ENCODE results near the gene SZT2.

Gene SZT2

DNA sequence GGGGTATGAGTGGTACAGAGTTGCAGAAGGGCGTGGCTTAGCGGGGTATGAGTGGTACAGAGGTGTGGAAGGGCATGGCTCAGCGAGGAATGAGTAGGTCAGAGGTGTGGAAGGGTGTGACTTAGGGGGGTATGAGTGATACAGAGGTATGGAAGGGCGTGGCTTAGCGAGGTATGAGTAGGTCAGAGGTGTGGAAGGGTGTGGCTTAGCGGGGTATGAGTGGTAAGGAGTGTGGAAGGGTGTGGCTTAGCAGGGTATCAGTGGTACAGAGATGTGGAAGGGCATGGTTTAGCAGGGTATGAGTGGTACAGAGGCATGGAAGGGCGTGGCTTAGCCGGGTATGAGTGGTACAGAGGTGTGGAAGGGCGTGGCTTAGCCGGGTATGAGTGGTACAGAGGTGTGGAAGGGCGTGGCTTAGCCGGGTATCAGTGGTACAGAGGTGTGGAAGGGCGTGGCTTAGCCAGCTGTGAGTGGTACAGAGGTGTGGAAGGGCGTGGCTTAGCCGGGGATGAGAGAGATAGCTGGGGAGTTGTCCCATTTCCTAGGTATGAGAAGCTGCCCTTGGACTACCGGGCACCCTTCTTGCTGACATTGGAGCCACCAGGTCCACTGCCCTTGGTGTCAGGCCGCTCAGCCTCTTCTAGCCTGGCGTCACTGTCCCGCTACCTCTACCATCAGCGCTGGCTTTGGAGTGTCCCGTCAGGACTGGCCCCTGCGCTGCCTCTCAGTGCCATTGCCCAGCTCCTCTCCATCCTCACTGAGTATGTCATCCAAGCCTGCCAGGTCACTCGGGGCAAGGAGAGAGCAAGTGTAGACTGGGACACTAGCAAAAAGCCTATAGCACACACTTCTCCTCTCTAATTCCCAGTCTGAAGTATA, 34.2 kb downstream of the SZT2 start:
- no peak for DNase-seq (ENCODE audit: low read depth in 2 of 2)

DNA sequence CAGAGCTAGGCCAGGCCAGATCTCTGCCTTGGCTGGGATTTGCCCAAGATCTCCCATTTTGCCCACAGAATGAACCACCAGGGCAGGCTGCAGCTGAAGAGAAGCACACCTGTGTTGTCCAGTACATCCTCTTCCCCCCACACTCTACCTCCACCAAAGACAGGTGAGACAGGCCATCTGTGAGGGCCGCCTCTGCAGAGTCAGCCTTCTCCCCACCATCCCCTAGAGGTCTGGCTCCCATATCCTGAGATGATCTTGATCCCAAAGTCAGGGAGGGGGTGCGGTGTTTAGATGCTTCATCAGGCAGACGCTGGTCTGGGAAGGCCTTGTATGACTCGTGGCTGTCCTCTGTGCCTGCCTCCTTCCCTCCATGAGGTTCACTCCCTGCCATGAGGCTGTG, 35.3 kb downstream of the SZT2 start:
- no peak for DNase-seq (ENCODE audit: low read depth in 2 of 2)

DNA sequence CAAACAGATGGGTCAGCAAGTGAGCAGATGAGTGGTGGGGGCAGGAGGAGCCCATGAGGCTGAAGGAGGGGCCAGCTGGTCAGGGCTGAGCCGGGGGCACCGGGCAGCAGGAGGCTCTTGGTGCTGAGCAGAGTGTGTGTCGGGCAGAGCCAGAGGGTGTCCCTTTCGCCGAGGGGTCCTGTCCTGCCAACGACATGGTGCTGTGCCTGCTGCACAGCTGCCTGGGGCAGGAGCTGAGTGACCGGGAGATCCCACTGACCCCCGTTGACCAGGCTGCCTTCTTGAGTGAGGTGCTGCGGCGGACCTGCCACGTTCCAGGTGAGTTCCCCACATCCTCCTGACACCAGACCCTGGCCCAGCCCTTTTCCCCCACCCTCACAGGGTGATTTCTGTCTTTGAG, 36.5 kb downstream of the SZT2 start:
- DNase-seq (ENCODE audit: low read depth in 2 of 2), result no peak

DNA sequence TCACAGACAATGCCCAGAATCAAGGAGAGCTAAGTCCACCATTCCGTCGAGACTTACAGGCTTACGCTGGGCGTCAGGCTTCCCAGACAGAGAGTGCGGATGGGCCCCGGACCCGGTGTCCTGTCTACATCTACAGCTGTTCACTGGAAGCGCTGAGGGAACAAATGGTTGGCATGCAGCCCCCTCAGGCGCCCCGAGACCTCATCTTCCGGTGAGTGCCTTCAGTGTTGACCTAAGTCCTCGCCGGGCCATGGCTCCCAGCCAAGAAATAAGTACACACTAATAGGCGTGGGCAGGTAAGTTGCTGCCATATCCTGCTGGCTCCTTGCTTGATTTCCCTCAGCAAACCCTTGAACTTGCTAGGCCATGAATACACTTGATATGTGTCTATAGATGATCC, 37.8 kb downstream of the SZT2 start:
- DNase-seq (ENCODE audit: low read depth in 2 of 2), result no peak

DNA sequence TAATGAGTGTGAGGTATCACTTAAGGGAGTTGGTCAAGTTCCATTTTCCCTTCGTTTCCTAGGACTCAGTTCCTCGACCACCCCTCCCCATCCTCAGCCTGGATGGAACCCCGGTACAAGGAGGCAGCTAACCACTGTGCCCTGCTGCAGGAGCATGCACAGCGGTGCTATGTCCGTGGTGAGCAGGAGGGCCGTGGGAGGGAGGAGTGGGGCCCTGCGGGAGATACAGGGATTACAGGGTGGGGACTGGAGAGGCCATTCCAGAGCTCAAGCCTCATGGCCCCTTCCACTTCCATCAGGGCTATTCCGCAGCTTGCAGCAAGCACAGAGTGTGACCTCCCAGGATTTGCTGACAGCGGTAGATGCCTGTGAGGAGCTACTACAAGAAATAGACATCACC, 38.2 kb downstream of the SZT2 start:
- no peak for DNase-seq (ENCODE audit: low read depth in 2 of 2)

DNA sequence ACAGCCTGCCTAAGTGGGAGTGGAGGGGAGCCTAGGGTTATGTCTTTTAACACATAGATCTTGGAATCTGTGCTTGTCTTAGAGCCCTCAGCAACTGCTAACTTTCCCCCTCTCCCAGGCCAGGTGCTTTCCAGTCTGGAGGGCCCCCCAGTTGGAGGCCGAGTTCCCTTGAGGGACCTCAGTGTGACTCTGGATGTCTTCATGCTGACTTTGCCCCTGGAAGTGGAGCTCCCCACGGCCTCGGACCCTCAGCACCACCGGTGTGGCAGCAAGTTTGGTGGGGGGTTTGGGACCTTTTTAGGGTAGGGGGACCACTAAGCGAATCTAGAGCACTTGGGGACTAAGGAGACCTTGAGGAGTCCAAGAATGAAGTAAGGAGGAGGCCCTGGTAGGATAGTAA, 41.1 kb downstream of the SZT2 start:
- DNase-seq (ENCODE audit: low read depth in 2 of 2), result no peak

DNA sequence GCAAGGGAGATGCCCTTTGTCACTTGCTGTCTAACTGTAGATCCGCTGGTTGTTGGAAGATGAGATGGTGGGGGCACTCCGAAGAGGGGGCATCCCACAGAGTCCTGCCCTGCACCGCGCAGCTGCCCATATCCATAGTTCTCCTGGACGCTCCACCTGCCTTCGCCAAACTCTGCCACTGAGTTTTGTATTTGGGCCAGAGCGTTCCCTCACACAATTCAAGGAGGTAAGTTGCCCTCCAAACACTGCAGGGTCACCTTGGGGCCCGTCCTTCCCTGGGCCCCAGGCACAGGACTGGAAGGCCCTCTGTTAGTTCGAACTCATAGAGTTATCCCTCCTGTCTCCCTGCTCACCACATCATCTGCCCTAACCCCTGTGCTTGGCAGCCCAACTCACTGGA, 42.0 kb downstream of the SZT2 start:
- DNase-seq (ENCODE audit: low read depth in 2 of 2), result no peak

DNA sequence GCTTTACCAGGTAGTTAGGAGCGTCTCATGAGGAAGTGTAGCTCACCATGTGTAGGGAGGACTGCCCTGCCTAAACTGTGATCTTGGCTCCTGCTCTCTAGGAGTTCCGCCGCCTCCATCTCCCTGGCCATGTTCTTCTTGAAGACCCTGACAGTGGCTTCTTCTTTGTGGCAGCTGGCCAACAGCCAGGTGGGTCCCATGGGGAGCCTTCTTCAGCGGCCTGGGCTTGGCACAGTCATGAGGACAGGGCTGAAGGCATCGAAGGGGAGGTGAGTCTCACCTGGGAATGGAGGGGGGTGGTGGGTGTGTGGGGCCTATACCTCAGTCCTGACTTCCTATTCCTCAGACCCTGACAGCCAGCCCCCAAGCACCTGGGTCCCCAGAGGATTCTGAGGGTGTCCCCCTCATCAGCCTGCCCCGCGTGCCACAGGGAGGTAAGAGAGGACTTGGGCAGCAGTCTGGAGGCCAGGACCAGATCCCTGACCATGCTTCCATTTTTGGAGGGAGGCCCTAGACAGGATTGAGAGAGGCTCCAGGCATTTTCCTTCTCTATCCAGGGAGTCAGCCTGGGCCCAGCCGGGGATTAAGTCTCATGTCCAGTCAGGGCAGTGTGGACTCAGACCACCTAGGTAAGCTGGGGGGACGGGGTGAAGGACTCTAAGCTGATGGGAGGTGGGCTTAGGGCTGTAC, 42.6 kb downstream of the SZT2 start:
- no peak for DNase-seq (ENCODE audit: low read depth in 2 of 2)

DNA sequence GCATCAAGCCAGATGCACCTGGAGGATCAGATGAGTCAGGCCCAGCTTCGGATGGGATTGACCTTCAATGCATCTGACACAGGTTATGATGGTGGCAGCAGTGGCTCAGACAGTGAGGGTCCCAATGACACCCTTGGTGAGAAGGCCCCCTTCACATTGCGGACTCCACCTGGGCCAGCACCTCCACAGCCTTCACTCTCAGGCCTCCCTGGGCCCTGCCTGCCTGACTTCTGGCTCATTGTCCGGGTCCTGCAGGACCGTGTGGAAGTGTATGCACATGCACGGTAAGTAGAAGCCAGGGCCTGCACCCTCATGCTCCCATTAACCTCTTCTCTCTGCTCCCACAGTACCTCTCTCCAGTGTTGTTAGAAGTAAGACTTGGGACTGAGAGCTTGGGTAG, 43.2 kb downstream of the SZT2 start:
- DNase-seq (ENCODE audit: low read depth in 2 of 2), result no peak

DNA sequence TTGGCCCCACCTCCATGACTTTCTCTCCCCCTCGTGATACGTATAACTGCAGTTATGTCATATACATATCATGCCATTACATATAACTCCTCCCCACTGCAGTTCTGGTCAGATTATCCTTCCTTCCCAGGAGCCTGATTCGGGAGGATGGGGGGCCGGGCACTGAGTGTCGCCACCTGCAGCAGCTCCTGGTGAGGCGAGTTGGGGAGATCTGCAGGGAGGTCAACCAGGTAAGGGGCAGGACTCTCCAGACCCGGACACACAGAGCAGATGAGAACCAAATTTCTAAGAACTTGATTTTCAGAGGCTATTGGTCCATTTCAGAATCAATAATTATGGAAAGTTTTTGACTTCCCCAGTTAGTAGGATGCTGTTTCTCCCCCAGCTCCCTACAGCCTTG, 44.6 kb downstream of the SZT2 start:
- DNase-seq (ENCODE audit: low read depth in 2 of 2), result no peak

DNA sequence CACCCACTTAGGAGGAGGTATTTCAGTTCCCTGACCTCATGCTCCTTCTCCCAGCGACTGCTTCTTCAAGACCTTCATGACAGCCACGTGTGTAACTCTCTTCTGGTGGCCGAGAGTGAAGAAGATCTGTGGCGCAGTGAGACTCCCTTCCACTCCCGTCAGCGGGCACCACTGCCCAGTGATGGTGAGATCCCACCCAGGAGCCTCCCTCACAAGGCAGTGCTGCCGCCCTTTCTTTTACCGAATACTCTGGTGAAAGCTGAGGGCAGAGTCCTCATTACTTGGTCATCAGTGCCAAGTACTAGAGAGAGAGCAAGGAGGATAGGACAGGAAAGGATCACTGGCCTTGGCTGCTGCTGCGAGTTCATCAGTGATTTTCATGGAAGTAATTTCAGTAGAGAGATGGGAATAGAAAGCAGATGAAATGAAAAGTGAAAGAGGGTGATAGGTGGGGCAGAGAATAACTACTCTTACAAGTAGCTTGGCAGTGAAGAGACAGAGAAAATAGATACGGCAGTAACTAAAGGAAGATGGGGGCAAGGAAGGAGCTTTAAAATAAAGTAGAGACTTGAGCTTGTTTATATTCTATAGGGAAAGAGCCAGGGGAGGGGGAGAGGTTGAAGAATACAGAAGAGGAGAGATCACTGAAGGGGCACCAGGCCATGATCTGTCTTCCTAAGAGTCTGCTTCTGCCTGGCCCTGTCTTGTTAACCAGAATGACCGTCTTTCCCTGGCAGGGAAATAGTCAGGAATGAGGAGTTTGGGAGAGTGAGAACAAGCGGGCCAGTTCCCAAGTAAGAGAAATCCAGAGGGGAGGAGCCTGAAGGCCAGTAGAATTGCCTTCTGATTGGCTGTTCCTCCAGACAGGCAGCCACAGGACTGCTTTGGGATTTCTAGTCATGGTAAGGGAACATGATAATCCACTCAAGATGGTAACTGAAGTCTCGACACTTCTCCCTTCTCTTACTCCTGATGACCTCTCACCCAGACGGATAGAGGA, 45.7 kb downstream of the SZT2 start:
- no peak for DNase-seq (ENCODE audit: low read depth in 2 of 2)

DNA sequence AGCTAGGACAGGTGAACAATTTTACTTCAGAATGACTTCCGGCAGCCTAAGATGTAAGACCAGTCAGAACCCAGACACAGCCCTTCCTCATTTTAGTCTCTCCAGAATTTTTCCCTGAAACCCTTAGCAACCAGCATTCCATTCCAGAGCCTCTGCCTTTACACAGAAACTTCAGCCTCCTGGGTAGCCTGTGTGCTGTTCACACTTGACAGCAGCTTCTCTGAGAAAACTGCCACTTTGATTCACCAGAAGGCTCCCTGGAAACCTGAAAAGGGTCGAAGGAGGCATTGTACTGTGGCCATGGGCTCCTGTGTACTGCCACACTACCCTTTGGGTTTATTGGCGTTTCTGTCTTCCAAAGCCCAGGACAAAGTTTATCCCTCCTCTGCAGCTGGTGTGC, 46.7 kb downstream of the SZT2 start:
- DNase-seq (ENCODE audit: low read depth in 2 of 2), result no peak

DNA sequence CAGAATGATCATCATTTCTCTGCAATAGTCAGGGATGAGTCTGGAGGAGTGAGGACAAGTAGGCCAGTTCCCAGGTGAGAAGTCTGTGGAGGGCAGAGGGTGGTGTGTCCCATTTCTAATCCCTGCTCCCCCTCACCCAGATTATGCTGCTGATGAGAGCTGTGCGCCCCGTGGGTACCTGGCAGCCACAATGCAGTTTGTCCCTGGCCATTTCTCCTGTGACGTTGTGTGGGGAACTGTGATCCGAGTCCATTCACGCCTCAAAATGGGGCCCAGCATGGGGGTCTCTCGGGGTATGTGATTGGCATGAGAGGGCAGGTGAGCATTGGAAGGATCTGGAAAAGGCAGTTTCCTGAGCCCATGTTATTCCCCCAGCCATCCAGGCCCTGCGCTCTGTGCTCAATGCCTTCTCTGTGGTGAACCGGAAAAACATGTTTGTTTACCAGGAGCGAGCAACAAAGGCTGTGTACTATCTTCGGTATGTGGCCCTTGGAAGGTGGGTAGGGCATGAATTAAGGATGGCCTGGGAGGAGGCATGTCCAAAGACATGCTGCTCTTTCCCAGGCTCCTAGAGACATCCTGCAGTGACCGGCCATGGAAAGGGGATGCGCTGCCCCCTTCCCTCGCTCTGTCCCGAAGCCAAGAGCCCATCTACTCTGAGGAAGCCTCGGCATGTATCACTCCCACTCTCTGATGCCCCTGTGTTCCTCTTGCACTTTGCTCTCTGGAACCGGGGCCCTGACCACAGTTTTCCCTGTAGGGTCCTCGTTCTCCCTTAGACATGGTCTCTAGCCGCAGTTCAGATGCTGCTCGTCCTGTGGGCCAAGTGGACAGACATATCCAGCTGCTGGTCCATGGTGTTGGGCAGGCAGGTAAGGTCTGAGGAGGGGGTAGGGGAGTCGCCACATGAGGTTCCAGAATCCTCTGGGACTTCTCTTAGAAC, 47.6 kb downstream of the SZT2 start:
- DNase-seq (ENCODE audit: low read depth in 2 of 2), result no peak

DNA sequence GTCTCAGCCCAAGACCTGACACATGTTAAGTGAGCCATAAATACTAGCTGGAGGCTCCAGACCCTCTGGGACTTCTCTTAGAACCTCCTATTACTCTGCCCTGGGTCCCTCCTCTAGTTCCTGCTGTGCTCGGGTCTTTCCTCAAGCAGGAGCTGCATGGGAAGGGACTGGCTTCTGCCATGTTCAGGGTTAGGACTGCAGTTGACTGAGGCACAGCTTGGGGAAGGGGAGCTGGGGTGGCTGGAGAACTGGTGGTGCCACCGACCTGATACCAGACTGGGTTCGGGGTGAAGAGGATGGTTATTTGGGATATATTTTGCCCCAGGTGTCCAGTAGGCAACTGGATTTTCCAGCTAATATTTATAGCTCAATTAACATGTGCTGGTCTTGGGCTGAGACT, 48.3 kb downstream of the SZT2 start:
- DNase-seq (ENCODE audit: low read depth in 2 of 2), result no peak

DNA sequence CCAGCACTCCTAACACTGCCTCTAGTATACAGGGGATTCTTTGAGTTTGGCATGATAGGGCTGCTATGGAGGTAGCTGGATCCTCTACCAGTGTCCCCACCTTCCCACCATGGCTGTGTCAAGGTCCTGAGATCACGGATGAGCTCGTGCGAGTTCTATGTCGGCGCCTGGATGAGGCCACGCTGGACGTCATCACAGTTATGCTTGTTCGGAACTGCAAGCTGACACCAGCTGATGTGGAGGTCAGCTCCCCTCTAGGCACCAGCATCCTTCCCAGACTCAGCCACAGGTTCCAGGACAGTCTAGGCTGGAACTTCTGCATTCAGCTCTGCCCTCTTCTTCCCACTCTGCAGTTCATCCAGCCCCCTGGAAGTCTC, 48.9 kb downstream of the SZT2 start:
- DNase-seq (ENCODE audit: low read depth in 2 of 2), result no peak

DNA sequence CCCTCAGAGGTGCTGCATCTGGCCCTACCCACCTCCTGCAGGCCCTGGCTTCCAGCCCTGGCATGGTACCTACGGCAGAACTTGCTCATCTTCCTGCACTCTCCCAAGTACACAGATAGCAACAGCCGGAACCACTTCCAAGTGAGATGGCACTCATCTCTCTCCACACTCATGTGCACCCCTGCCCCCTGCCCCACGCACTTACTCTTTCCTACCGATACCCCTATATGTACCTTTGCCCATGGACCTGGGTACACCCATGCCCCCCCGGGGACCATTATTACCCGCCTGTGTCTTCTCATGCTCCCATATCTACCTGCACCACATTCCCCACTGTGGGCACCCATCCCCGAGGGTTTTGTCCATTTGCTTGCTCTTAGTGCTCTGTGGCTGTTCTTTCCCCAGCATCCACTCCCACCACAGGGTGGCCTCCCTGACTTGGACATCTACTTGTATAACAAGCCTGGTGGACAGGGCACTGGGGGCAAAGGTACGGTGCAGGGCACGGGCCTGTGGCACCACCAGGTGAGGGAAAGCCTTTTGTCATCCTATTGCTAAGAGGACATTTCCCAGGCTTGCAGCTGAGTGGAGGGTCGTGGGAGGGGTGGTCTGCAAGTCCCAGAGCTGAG, 49.4 kb downstream of the SZT2 start:
- DNase-seq (ENCODE audit: low read depth in 2 of 2), result no peak

DNA sequence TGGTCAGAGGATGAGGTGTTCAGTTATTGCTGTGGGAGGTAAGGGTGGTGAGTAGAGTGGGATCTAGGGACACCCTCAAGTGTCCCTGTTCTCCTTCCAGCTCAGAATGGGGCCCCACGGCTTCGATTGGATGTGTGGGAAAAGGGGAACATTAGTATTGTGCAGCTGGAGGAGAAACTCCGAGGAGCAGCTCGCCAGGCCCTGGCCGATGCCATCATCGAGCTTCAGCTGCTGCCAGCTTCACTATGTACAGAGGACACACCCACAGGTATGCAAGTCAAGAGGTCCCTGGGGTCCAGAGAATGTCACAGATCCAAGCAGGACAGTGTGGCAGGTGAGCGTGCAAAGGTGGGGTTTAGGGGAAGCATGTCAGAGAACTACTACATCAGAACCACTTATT, 50.1 kb downstream of the SZT2 start:
- DNase-seq (ENCODE audit: low read depth in 2 of 2), result no peak

DNA sequence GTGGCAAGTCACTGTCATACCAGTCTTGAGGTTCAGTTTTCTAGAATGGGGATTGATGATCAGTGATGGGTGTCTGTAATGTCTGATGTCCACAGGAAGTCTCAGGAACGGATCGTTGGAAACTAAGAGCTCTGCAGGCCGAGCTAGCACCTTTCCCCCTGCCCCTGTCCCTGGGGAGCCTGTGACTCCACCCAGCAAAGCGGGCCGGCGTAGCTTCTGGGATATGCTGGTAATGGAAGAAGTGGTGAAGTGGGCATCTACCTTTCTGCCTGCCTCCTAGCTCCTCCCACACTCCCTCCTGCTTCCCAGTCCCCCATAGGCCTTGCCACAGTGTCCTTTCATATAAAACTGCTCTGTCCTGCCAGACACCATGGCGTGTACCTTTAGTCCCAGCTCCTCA, 50.7 kb downstream of the SZT2 start:
- no peak for DNase-seq (ENCODE audit: low read depth in 2 of 2)

DNA sequence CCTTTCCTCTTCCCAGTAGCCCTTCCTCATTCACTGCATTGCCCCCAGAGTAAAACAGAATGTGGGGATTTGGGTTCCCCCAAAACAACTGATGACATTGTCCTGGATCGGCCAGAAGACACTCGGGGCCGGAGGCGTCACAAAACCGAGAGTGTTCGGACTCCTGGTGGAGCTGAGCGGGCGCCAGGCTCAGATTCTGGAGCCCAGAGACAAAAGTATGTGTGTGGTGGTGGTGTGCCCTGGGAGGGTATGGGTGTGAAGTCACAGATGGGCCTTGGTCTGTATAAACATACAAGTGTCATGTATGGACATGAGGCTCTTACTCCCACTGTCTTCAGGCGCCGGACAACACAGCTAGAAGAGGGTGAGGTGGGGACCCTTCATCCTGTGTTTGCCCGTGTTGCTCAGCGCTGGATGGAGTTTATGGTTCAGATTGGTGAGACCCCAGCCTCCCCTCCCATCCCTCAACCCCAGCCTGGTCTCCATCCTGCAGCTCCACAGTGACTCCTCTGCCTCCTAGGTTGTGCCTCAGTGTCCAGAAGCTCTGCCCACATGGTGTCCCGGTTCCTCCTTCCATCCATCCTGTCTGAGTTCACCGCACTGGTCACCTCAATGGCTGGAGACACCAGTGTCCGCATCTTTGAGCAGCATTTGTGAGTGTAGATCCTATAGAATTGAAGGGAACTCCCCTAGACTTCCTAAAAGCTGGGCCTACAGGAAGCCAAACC, 51.6 kb downstream of the SZT2 start:
- no peak for DNase-seq (ENCODE audit: low read depth in 2 of 2)
